ENCODE data around the gene PRSS21.
A peak's percentile ranks its signal among the peaks of the same experiment; 100 is the strongest.

The PRSS21 gene

DNA sequence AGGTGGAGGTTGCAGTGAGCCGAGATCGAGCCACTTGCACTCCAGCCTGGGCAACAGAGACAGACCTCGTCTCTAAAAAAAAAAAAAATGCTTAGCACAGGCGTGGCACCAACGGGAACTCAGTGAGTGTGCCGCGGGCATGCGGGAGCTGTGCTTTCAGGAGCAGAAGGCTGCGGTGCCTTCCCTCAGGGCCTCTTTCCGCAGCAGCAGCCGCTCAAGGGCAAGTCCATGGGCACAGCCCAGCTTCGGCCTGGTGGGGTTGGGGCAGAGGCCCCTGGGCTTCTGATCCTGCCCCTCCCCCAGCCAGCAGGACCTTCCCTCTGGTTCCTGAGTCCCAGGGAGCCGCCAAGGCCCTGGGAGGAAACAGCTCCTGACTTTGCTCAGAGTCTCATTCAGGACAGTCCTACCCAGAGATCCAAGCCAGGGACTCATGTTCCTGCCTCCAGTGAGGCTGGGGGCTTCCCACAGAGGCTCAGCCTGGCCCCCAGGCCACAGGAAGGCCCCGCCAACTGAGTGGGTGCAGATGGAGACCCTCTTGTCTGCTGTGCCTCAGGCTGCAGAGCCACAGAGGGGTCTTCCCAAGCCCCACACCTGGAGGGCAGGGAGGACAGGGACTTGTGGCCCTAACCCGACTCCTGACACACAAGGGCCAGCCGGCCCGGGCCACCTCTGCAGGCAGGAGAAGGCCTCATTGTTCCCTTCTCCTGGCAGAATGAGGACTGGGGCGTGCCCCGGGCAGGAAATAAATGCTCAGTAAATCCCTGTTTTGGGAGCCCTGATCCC, 9.7 kb downstream of the PRSS21 start:
- no peak for DNase-seq

DNA sequence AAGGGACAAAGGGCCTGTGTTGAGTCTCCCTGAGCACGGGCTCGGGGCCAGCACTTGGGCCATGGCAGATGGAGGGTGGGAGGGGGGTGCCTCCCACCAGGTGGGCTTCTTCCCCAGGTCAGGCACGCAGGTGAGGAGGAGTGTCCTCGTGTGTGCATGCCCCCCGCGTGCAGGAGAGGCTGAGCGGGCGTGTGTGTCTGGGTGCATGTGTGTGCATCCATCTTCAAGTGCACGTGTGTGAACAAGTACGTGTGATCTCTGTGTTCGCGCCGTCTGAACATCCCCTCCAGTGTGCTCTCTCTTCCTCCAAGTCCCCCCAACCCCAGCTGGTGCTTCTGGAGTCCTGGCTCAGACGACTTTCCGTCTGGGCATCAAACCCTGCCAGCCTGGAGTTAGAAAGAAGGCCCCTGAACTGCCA, 10.3 kb downstream of the PRSS21 start:
- no peak for DNase-seq

DNA sequence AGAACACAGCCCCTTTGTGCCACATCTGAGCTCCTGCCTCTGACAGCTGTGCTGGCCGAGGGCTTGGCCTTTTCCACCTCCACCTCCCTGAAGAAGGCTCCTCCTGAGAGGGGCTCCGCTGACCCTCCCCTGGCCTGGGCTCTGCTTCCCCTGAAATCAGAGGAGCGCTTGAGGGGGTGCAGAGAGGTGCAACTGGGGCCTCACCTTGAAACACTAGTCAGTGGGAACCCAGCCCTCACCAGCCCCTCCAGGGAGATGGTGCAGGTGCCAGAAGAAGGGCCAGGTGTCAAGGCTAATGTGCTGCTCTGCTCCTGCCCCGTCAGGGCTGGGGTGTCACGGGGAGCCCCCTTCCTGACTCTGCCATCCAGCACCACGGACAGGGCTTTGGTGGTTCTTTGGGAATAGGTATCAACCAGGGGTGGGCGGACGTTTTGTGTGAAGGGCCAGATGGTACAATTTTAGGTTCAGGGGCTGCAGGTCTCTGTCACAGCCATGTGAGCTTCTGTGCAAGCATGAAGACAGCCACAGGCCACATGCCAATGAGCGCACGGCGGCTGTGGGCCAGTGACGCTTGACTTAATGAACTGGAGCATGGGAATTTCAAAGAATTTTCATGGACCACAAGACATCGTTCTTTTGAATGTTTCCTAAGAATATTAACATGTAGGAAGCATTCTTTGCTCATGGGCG, 10.9 kb downstream of the PRSS21 start:
- no peak for DNase-seq

DNA sequence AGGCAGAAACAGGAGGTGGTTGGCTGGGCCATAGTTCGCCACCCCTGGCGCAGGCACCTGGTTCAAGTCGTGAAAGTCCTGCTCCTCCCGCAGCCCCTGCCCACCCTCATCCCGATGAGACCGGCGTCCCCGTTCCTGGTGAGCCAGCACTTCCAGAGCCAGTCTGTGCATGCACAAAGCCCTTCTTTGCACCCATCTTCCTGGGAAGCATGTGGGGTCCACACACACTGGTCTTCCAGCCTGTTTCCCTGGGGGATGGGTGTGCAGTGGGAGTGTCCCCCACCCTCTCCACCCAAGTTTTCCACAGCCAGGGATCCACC, 11.4 kb downstream of the PRSS21 start:
- no peak for DNase-seq

DNA sequence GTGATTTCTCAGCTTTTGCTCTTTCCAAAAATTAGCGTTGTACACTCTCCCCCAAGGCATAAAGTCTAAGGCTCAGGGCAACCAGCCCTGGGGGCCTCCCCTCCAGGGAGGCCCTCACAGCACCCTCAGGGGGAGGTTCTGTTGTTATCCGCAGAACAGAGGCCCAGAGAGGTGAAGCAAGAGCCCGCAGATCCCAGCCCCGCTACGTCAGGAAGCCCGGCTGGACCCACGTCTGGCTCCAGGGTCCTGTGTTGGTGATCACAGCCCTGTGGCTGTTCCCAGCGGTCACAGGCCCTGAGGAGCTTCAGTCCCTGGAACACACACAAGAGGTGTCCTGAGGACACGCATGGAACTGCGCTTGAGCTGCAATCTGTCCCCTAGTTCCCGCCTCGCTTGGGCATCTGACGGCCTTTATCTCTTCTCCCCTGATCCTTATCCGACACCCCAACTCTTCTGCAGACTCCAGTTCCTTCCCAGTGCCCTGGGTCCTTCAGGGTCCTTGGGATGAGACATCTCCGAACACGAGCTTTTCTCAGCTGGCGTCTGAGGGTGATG, 11.9 kb downstream of the PRSS21 start:
- no peak for DNase-seq

DNA sequence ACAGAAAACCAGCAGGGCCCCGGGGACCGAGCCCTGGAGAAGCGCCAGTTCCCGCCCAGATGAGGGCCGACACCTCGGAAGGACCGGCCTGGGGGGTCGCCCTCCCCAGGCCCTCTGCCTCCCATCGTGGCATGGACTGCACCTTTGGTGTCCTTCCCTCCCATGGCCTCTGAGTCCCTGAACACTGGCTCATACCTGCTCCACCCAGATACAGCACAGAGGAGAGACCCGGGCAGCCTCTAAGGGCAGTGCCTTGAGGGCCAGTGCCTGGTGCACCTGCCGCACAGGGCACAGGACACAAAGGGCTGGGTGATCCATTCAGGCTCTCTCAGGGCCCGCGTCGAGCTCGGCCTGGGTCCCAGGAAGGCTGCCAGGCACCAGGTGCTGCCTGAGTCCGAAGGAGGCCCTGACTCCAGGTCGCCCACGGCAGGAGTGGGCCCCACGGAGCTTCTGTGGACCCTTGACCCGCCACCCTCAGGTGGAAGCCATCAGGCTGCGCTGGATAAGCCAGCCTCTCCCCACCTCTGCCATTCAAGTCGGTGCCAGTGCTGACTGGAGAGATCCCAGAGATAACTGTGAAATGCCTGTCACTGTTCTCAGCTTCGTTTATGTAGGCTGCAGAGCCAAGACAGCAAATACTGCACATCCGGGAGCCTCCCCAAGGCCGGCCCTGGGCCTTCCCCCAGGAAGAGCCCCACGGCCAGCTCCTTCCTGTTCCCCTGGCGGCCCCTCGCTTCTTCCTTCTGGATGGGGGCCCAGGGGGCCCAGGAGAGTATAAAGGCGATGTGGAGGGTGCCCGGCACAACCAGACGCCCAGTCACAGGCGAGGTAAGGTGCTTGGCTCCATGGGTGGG, 12.7 kb downstream of the PRSS21 start, which contains the start of gene ZG16B:
Gene ZG16B (plus strand): TSS at position 803 of the 854 bp plus-strand sequence. CDS start 139 bp downstream, outside the sequence.
- no peak for DNase-seq

DNA sequence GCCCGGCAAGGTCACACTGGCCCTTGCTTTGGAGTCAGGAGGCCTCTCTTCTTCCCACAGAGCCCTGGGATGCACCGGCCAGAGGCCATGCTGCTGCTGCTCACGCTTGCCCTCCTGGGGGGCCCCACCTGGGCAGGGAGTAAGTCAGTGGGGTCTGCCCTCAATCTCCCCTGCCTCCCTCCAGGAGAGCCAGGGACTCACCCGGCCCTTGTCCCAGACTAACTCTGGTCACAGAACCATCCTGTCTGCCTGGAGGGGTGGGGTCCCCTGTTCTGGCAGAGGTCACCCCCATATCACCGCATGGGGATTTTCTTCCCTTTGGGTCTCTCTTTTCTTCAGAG, 13.3 kb downstream of the PRSS21 start:
- no peak for DNase-seq

DNA sequence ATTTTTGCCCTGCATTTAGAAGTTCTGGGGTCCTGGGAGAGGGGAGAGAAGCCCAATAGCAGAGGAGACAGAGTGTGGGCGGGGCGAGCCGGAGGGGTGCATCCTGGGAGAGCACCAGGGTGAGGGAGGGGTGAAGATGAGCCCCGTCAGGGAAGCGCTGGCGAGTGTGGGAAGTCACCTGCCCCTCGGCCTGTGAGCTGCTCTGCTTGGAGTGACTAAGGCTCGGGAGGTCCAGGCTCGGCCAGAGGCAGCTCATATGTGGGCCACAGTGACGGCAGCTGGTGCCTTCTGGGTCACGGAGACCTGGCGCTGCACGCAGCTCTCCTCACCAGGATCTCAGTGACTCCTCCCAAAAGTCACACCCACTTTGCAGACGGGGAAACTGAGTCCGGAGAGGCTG, 14.2 kb downstream of the PRSS21 start:
- no peak for DNase-seq

DNA sequence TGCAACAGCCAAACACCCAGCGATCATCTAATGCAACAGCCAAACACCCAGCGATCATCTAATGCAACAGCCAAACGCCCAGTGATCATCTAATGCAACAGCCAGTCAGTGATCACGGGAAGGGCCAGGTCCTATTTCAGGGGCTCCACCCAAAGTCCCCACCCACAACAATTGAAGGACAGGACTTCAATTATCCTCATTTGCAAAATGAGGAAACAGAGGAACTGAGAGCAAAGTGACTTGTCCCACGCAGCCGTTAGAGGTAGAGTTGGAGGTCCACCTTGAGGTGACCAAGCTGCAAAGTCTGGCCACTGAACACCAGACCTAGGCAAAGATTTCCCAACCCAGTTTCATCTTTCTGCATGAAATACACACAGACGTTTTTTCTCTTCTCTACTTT, 16.7 kb downstream of the PRSS21 start:
- no peak for DNase-seq

DNA sequence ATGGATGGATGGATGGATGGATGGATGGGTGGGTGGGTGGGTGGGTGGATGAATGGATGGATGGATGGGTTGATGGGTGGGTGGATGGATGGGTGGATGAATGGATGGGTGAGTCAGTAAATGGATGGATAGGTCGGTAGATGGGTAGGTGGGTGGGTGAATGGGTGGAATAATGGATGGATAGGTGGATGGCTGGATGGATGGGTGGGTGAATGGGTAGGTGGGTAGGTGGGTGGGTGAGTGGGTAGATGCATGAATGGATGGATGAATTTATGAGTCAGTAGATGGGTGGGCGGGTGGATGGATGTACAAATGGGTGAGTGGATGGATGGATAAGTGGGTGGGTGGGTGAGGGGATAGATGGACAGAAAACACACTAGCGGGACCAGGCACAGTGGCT, 17.9 kb downstream of the PRSS21 start:
- no peak for DNase-seq

DNA sequence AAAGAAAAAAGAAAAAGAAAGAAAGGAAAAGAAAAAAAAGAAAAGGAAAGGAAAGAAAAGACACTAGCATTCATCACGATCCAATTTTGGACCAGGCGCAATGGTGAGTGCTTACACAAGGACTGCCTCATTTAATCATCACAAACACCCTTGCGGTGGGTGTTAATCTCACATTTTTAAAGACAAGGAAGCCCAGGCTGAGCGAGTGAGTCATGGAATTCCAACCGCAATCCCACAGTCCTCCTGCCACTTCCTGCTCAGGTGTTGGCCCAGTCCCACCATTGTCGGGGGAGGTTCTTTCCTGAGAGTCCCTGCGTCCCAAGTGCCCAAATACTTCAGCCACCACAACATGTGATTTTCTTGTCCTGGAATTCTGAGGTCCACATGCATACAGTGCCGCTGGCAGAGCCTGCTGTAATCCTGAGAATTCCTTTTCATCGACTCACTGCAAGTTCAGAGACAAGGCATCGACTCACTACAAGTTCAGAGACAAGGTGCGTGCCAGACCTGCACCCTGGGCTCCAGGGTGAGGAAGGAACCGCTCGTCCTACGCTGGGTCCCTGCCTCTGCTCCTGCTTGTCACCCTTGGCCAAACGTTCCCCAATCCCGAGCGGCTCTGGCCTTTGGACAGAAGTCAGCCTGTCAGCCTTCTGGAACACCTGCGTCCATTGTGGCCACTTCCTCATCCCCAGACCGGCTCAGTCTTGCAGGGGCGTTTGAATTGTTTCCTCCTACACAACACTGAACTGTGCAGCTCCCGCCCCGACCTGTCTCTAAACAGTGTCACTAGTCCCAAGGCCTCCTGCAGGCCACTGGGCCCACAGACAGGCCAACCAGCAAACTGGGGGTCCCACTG, 18.8 kb downstream of the PRSS21 start:
- DNase-seq = no peak

DNA sequence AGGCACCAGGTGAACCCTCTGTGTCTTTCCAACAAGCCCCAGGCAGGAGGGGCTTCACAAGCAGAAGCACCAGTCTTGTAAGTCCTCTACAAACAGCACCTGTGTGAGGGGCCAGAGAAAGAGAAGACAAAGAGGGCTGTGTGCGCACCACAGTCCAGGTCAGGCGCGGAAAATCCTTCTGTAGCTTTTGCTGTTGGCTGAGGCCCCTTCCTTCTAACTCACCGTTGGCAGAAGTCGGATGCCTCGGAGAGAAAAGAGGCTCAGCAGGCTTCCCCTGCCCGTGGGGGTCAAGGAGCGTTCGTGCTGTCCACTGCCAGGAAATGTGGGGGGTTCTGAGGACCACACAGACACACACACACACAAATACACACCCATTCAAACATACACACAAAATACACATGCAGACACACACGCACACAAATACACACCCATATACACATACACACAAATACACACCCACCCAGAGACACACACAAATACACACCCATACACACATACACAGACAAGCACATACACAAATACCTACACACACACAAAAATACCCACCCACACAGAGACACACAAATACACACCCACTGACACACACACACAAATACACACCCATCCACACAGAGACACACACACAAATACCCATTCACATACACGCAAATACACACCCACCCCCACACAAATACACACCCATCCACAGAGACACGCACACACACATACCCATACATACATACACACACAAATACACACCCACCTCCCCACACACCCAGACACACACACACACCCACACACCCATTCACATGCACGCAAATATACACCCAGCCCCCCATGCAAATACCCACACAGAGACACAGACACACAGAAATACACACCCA, 19.8 kb downstream of the PRSS21 start:
- DNase-seq = no peak

DNA sequence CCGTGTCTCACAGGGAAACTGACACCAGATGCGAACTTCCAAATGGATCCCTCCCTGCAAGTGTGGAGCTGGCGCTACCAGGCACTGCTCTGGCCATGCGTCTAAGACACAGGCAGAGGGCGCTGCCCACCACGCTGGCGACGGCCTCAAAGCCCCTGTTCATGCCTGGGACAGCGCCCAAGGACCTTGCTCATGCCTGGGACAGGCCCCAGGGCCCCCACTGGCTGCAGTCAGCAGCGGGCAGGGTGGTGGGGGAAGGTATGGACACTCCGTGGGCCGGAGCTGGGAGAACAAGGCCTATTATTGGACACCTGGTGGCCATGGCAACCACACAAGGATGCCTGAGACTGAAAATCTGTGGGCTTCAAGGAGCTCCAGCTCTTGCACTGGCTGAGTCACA, 21.9 kb downstream of the PRSS21 start:
- peak; percentile 59 for DNase-seq

DNA sequence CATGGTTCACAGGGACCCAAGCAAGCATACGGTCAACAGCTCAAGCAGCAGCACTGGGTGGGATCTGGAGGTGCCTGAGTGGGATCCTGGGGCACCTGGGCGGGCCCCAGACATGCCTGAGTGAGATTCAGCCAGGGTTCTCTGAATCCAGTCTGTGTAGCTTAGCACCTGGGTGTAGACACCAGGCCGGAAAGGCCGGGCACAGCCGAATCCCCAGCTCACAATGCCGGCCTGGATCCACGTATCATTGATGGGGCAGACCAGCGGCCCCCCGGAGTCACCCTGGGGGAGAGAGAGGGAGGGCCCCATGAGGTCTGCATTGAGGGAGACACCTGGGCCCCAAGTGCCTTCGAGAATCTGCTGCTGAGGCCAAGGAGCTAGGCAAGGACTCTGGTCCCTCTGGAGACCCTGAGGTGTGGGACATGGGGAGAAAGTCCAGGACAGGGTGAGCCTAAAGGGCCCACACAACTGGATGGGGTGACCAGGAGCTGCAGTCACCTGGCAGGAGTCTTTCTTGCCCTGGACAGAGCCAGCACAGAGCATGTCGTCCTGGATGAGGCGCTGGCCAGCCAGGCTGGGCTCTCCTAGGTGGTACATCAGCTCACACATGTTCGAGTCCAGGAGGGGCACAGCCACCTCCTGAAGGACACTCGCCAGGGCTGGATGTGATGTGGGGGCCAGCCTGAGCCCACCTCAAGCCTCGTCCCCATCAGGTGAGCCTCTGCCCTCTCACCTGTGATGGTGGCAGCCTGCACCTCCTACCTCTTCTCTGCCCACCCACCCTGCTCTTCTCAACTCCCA, 22.8 kb downstream of the PRSS21 start:
- DNase-seq = no peak

DNA sequence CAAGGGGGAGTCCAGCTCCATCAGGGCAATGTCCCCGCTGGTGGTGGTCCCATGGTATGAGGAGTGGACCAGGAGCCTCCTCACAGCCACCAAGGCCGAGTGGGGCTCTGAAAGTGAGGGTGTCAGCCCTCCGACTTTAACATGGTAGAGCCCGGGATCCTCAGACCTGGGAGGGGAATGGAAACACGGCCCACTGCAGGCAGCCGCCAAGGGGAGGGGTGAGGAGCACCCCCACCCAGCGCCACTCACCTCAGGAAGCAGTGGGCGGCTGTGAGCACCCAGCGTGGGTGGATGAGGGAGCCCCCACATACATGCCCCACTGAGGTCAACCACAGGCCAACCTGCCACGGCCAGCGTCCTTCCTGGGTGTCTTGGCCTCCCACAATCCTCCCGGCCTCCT, 23.9 kb downstream of the PRSS21 start:
- DNase-seq = no peak

DNA sequence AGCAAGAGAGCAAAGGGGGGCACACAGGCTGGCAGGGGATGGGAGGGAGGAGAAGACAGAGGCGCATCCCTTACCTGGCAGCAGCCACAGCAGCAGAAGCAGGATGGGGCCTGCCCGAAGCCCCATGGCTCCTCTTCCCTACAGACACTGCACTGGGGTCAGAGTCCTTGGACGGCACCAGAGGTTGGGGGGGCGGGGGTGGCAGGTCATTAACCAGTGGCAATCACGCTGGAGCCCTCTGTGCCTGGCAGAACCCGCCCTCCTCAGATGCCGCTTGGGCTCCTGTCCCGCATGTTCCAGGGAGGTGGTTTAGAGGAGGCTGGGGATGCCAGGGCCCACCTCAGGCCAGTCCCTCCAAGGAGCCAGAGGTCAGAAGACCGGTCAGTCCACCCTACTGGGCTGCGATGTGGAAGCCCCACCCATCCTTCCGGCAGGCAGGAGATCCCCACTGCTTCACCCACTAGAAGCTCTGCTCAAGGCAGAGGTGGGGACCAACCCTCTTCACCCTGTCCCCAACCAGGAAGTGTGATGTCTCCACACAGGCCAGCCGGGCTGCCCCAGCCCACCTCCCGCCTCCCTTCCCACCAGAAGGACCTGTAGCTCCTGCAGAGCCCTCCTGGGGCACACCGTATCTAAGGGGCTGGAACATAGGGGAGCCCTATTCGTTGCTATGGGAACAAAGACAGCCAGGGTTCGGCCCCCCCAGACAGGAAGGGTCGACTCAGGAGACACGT, 24.7 kb downstream of the PRSS21 start:
- DNase-seq = peak; percentile 41

DNA sequence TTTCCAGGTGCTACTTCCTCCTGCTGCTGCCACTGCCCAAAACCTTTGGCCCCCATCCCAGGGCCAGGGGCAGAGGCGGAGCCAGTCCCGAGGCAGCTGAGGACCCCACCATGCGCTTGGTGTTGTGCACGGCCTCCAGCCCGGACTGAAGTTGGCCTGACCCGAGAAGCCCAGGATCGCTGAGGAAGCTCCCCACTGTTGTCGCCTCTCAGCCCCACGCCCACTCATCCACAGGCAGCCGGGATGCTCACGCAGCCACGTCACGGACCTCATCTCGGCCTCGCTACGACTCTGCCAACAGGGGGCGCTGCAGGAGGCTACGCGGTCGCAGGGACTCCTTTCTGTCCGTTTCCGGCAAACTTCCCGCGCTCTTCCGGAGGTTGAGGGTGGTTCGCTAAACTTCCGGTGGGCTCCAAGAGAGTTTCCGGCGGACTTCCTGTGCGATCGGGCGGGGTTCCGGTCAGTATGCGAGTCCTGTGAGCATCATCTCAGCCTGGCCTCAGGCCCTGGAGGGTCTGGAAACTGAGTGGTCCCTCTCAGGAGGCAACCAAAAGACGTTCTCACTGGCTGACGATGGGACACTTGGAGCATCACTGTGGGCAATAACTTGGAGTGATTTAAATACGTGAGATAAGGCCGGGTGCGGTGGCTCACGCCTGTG, 25.4 kb downstream of the PRSS21 start:
- DNase-seq = peak; percentile 78

DNA sequence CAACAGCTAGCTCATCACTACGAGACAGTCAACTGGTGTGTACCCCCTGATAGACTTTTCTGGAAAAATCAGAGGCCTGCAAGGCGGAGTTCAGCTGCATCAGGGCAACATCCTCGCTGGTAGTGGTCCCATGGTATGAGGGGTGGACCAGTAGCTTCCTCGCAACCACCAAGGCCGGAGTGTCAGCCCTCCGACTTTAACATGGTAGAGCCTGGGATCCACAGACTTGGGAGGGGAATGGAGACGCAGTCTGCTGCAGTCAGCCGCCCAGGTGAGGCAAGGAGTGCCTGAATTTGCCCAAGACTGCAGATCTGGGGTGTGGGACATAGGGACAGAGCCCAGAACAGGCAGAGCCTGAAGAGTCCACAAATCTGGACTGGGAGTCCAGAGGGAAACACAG, 26.5 kb downstream of the PRSS21 start:
- no peak for DNase-seq

DNA sequence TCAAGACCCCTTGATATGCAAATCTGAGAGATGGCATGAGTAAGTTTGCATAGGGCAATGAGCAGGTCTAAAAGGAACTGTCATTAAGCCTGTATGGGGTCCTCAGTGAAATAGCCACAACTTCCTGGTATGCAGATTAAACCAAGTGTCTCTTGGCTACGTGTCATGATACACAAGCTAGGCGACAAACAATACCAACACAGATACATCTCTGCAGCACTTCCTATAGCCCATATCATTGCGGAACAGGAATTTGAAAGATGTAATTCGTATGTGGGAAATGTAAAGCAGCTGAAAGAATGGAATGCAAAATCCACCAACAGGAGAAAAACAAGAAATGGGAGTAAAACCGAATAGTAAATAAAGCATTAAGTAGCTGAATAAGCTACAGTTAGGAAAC, 28.1 kb downstream of the PRSS21 start:
- DNase-seq = no peak
